ENCODE measurements around the gene FIBCD1.
"Not testable (repeated sequence)": the region's sequence is repeated elsewhere in the genome, so short reads cannot be mapped to it uniquely, and the experiment has no call there.

The FIBCD1 gene

GRCh38 chr9:130910670-130911069 lies 28.4 kb downstream of the FIBCD1 start:
- not testable (repeated sequence) for DNase-seq (ENCODE audit: low read depth in 3 of 3, low spot score in 1 of 3)

DNA sequence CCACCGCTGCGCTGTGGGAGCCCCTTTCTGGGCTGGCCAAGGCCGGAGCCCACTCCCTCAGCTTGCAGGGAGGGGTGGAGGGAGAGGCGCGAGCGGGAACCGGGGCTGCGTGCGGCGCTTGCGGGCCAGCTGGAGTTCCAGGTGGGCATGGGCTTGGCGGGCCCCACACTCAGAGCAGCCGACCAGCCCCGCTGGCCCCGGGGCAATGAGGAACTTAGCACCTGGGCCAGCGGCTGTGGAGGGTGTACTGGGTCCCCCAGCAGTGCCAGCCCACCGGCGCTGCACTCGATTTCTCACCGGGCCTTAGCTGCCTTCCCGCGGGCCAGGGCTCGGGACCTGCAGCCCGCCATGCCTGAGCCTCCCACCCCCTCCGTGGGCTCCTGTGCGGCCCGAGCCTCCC lies 29.0 kb downstream of the FIBCD1 start:
- DNase-seq (ENCODE audit: low read depth in 3 of 3, low spot score in 1 of 3): not testable (repeated sequence)

DNA sequence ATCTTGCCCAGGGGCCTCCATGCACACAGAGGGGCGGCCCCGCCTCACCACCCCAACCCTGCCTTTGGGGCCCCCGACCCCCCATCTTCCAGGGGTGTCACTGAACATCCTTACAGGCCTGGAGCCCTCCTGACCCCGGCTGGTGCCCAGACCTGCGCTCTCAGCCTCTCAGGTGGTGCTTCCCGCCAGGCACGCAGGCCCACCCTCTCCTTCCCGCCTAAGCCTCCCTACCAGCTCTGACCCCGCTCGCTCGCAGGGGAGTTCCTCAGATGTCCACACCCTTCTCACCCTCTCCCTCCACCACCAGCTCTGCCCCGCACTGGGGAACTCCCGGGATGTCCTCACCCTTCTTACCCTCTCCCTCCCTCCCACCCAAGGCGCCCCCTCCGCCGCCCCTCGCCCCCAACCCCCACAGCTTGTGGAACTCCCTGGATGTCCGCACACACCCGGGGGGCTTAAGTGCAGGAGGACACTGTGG lies 30.1 kb downstream of the FIBCD1 start:
- DNase-seq (ENCODE audit: low read depth in 3 of 3, low spot score in 1 of 3): no peak

DNA sequence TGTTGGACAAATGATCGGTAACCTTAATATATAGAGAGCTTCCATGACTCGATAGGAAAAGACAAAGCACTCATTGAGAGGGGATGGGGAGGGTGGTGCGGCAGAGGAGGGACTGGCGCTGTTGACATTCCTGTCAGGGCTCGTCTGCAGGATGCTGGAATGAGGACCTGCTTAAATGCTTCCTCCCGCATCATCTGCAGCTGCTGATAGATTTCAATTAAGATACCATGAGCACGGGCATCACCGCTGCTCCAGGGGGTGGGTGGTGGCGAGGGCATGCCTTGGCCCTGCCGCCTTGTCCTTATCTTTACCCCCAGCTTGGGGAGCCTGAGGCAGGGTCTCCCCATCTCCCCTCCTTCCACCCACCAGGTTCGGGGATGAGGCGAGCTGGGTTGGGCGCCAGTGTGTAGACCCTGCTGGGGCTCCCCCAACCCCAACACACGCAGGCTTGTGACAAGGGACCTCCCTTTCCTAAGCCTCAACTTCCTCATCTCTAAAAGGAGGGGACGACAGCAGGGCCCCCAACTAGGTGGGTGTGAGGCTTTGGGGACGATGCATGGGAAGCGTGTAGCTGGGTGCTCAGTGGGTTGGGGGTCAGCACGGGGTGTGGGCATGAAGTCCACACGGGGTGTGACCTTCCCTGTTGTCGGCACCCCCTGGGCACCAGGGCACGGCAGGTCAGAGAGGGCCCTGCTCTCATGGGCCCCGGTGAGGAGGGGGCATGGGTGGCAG lies 30.7 kb downstream of the FIBCD1 start:
- DNase-seq (ENCODE audit: low read depth in 3 of 3, low spot score in 1 of 3): no peak

DNA sequence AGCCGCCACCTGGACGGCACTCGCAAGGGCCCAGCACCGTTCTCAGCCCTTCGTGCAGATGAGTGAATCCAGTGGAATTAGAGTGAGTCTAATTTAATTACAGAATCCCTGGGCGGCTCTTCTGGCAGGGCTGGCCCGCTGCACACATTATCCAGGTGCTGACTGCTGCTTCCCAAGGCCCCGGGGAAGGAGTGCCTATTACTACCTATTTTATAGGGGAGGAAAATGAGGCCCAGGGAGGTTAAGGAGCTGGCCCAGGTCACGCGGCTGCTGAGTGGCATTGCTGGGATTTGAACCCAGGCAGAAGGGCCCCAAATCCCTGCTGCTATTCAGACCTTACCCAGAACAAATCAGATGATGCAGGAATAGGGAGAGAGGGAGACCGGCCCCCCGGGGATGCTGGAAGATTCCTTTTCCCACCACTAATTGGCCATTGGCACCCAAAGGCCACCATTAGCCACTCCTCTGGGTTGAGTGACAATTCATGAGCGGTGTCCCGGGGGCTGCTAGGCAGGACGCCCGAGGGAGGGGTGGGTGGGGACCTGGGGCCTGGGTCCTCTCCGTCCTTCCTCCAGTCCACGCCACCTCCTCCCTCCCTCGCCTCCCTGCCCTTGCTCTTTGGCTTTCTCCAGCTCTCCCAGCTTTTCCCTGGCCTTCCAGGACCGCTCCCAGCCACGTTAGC lies 32.2 kb downstream of the FIBCD1 start:
- no peak for DNase-seq (ENCODE audit: low read depth in 3 of 3, low spot score in 1 of 3)

- no peak for DNase-seq (ENCODE audit: low read depth in 3 of 3, low spot score in 1 of 3)
Observed at GRCh38 chr9:130905902-130906734, 32.9 kb downstream of the FIBCD1 start.

- DNase-seq (ENCODE audit: low read depth in 3 of 3, low spot score in 1 of 3): no peak
Observed at GRCh38 chr9:130905125-130905901, 33.7 kb downstream of the FIBCD1 start.

- no peak for DNase-seq (ENCODE audit: low read depth in 3 of 3, low spot score in 1 of 3)
Observed at GRCh38 chr9:130904070-130905044, 34.7 kb downstream of the FIBCD1 start.

- DNase-seq (ENCODE audit: low read depth in 3 of 3, low spot score in 1 of 3): no peak
Observed at GRCh38 chr9:130903194-130904069, 35.6 kb downstream of the FIBCD1 start.

DNA sequence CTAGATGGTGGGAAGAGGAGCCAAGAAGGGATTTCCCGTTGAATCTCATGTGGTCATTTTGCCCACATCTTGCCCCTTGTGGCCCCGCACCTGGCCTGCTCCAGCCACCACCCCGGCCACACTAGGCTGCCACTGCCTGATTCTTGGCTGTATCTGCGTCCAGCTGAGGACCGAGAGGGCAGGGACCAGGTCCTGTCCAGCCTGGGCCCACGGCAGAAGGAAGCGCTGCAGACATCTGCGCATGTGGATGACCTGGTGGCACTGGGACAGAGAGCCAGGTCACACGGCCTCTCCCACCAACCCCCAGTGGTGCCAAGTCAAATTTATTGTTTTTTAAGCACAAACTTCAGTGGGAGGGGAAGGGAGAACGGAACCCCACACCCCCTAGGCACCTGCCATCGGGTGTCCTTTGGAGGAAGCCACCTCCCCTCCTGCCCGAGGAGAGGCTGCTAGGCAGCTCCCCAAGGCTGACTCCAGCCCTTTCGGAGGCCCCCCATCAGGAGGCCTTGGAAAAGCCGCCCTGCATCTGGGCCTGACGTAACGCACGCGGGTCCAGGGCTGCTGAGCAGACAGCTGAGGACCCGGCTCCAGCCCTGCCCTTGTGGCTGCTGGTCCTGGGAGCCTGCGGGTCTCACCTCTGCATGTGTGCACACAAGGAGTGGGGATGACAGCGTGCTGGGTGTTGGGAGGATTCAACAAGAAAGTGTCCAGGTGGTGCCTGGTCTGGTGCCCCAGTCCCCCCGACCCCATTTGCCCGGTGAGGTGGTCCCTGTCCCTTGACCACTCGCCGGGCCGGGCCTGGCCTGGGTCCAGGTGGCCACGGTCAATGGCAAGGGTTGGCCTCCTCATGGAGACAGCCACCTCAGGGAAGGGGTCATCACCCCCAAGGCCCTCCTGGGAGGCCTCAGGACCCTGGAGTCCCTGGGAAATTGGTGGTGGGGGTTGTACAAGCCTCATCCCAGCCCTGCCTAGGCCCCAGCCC lies 36.6 kb downstream of the FIBCD1 start:
- no peak for DNase-seq (ENCODE audit: low read depth in 3 of 3, low spot score in 1 of 3)

DNA sequence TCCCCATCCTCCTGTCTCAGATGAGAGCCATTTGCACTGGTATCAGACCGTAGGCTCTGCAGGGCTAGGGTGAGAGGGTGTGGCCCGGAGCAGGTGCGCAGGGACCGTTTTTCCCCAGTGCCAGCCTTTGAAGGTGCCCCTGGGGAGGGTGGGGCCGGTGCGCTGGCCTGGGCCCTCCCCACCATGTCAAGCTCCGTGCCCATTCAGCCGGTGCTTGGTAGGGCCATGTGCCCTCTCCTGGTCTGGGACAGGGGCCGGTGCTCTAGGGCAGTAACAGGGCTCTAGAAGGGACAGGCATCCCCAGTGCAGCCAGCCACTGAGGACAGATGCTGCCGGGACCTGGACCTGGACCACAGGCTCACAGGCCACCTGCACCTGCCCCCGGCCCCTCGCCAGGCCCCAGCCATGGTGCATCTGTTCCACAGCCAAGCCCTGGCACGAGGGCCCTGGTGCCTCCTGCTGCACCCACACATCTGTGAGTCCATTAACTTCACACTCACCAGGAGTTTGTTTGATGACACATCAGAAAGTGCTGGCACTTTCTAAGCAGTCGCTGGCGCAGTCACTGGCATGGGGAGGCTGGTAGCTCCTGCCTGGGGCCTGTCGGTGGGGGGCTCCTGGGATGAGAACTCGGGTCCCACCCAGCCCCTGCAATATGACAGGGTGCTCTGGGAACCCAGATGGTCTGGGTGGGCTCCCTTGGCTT lies 37.4 kb downstream of the FIBCD1 start:
- no peak for DNase-seq (ENCODE audit: low read depth in 3 of 3, low spot score in 1 of 3)

- DNase-seq (ENCODE audit: low read depth in 3 of 3, low spot score in 1 of 3): no peak
Observed at GRCh38 chr9:130900701-130901497, 38.1 kb downstream of the FIBCD1 start.

- no peak for DNase-seq (ENCODE audit: low read depth in 3 of 3, low spot score in 1 of 3)
Observed at GRCh38 chr9:130899051-130899748, 39.8 kb downstream of the FIBCD1 start.

GRCh38 chr9:130898552-130898852 lies 40.5 kb downstream of the FIBCD1 start:
- no peak for DNase-seq (ENCODE audit: low read depth in 3 of 3, low spot score in 1 of 3)

DNA sequence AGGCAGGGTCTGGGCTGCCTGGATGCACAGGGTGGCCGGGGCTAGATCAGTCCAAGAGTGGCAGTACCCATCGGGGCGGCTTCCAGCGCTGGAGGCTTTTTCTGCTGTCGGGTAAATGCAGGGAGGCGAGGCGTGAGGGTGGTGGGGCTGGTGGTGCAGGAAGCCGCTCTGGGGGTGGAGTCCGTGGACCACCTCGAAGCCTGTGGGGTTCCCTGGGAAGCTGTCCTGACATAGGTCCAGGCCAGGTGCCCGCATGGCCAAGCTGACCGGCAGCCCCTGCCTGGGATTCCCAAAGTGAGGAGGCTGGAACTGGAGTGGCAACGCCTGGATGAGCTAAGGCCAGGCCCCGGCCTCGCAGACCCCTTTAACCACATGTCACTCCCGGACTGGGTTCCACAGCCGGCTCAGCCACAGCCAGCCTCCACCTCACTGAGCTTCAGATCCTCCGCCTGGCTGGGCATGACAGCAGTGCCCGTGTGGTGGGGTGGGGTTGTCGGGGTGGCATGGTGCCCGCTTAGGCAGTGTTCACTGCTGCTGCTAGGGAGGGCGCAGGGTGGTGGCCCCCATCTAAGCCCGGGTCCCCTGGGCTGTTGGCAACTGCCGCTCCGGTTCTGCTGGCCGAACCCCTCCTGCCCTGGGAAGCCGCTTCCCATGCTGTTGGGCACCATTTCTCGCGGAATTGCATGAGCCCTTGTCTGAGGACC lies 41.0 kb downstream of the FIBCD1 start:
- DNase-seq (ENCODE audit: low read depth in 3 of 3, low spot score in 1 of 3): no peak
